ENCODE results near the gene ABLIM2.

GRCh38 chr4:8023696-8024033 lies 134.9 kb downstream of the ABLIM2 start:
- TF ChIP-seq CTCF (IDR thresholded peaks at IDR 0.05; ENCODE audit: insufficient read depth, low read length) (no peak), POLR2AphosphoS5 (IDR thresholded peaks at IDR 0.05; ENCODE audit: low read depth) (no peak), REST (IDR thresholded peaks at IDR 0.05; ENCODE audit: insufficient replicate concordance, low read depth) (no peak), GABPA (IDR thresholded peaks at IDR 0.05; ENCODE audit: low read depth) (no peak)
